ENCODE results near the gene TICAM1.

The TICAM1 gene

DNA sequence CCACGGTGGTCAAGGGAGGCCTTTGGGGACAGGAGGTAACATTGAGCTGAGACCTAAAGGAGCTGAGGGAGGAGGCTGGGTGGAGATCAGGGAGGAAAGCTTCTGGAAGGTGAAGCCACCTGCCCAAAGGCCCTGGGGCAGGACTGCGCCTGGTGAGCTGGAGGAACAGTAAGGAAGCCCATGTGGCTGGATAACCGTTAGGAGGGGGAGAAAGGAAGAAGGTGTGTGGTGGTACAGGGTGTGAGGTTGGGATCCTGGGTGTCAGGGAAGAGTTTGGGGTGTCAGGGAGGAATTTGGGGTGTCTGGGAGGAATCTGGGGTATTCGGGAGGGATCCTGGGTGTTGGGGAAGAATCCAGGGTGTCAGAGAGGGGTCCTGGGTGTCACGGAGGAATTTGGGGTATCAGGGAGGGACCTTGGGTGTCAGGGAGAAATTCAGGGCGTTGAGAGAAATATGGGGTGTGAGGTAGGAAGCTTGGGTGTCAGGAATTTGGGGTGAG, 695 bp downstream of the TICAM1 start:
- Histone ChIP-seq H3K4ac (ENCODE audit: low read depth, low read length) (no peak overlapping the region), H2BK120ac (ENCODE audit: insufficient read depth, low read length, poor library complexity) (no peak overlapping the region), H3K36me3 (ENCODE audit: control insufficient read depth in 1 of 2, insufficient read depth in 2 of 2, low read length in 2 of 2) (no peaks in the 10 kb centered on the region), H3K4me2 (ENCODE audit: low read length) (peak overlapping the region; percentile 61), H3K9me3 (ENCODE audit: insufficient read depth, low read depth, low read length) (peaks cover 3% of the 10 kb centered on the region), H4K8ac (ENCODE audit: low read depth, low read length) (peak overlapping the region; percentile 90), H3K4me1 (ENCODE audit: control insufficient read depth in 1 of 2, insufficient read depth in 2 of 2, low read length in 2 of 2) (peaks cover 0 to 6% of the 10 kb centered on the region in 2 experiments), H3K27me3 (ENCODE audit: insufficient read depth, low read length) (no peaks in the 10 kb centered on the region), H4K91ac (ENCODE audit: low read depth, low read length) (peak overlapping the region; percentile 33), H4K12ac (ENCODE audit: low read depth, low read length) (peak overlapping the region; percentile 46), H3K79me2 (ENCODE audit: control insufficient read depth, insufficient read depth, low read length, poor library complexity) (peaks cover 2% of the 10 kb centered on the region), H2BK12ac (ENCODE audit: low read length) (no peak overlapping the region), H3K9ac (ENCODE audit: low read length) (no peak overlapping the region), H3K18ac (ENCODE audit: low read length) (peak overlapping the region; percentile 11), H2AFZ (ENCODE audit: insufficient read depth, low read length, poor library complexity) (no peak overlapping the region), H3K4me3 (ENCODE audit: low read depth, low read length) (peak overlapping the region; percentile 75), H3K27ac (ENCODE audit: low read depth, low read length) (no peak overlapping the region), H3K14ac (ENCODE audit: low read length) (no peak overlapping the region), H3K79me1 (ENCODE audit: low read length) (peaks cover 5% of the 10 kb centered on the region), H2AK5ac (ENCODE audit: low read length) (no peak overlapping the region), H3K23ac (ENCODE audit: low read length) (no peak overlapping the region), H2BK5ac (ENCODE audit: low read depth, low read length, poor library complexity) (no peak overlapping the region)
- WGBS (ENCODE audit: extremely low coverage, insufficient coverage, insufficient read length): 100% methylated on average over 1 of the region's 6 CpGs
- peak in 1 of 2 donors; percentile 47 for DNase-seq

DNA sequence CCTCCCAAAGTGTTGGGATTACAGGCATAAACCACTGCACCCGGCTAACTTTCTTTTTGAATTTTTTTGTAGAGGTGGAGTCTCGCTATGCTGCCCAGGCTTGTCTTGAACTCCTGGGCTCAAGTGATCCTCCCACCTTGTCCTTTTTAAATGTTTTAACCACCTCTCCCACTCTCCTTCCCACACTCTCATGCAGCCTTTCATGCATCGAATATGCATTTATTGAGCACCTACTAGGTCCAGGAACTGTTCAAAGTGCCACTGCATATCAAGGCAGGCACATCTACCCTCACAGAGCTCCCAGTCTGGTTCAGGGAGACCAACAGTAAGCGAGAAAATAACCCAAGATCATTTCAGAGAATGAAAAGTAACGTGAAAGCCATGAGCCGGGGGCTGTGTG, 1.2 kb downstream of the TICAM1 start:
- H3K27ac ChIP-seq (ENCODE audit: low read depth, low read length): no peak overlapping the region
- no peak overlapping the region for H3K4ac ChIP-seq (ENCODE audit: low read depth, low read length)
- no peak overlapping the region for H3K23ac ChIP-seq (ENCODE audit: low read length)
- H3K27me3 ChIP-seq (ENCODE audit: insufficient read depth, low read length): no peaks in the 10 kb centered on the region
- H4K8ac ChIP-seq (ENCODE audit: low read depth, low read length): no peak overlapping the region
- H3K9me3 ChIP-seq (ENCODE audit: insufficient read depth, low read depth, low read length): peaks cover 3% of the 10 kb centered on the region
- H3K4me2 ChIP-seq (ENCODE audit: low read length): no peak overlapping the region
- no peak overlapping the region for H3K18ac ChIP-seq (ENCODE audit: low read length)
- no peak overlapping the region for H3K4me3 ChIP-seq (ENCODE audit: low read depth, low read length)
- no peak overlapping the region for H2AFZ ChIP-seq (ENCODE audit: insufficient read depth, low read length, poor library complexity)
- H2BK5ac ChIP-seq (ENCODE audit: low read depth, low read length, poor library complexity): no peak overlapping the region
- no peak overlapping the region for H4K91ac ChIP-seq (ENCODE audit: low read depth, low read length)
- H3K79me1 ChIP-seq (ENCODE audit: low read length): peaks cover 5% of the 10 kb centered on the region
- no CpG with 5 or more reads among the region's 6 CpGs for WGBS (ENCODE audit: extremely low coverage, insufficient coverage, insufficient read length)
- H4K12ac ChIP-seq (ENCODE audit: low read depth, low read length): peak overlapping the region; percentile 46
- H2BK12ac ChIP-seq (ENCODE audit: low read length): no peak overlapping the region
- no peaks in the 10 kb centered on the region for H3K36me3 ChIP-seq (ENCODE audit: control insufficient read depth in 1 of 2, insufficient read depth in 2 of 2, low read length in 2 of 2)
- H3K9ac ChIP-seq (ENCODE audit: low read length): no peak overlapping the region
- no peak overlapping the region for H2AK5ac ChIP-seq (ENCODE audit: low read length)
- peaks cover 2% of the 10 kb centered on the region for H3K79me2 ChIP-seq (ENCODE audit: control insufficient read depth, insufficient read depth, low read length, poor library complexity)
- peaks cover 0 to 6% of the 10 kb centered on the region in 2 experiments for H3K4me1 ChIP-seq (ENCODE audit: control insufficient read depth in 1 of 2, insufficient read depth in 2 of 2, low read length in 2 of 2)
- H2BK120ac ChIP-seq (ENCODE audit: insufficient read depth, low read length, poor library complexity): no peak overlapping the region
- DNase-seq: no peak
- H3K14ac ChIP-seq (ENCODE audit: low read length): no peak overlapping the region

DNA sequence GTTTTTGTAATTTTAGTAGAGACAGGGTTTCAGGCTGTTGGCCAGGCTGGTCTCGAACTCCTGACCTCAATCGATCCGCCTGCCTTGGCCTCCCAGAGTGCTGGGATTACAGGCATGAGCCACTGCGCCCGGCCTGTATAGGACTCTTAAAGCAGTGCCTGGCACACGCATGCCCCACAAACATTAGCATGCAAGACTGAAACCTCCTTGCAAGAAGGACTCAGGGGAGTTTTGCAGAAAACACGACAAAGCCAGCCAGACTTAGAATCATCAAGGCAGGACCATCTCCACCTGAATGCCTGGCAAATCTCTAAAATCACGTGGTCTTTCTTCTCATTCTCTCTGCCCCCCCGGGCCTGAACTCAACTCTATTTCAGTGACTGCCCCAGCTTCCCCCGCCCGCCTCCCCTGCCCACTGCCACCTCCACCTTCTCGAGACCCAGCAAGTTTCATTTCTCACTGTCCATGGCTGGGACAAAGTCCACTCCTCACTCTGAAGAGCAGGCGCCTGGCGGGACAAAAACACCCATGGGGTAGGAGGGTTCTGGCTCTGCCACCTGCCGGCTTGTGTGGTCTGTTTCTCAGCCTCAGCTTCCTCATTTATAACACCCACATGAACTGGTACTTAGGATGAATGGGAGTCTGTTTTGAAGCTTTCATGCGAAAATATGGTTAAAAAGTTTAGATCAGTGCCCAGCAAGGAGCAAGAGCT, 2.4 kb downstream of the TICAM1 start:
- Histone ChIP-seq H3K79me1 (ENCODE audit: low read length) (peaks cover 5% of the 10 kb centered on the region), H2BK120ac (ENCODE audit: insufficient read depth, low read length, poor library complexity) (no peak overlapping the region), H3K79me2 (ENCODE audit: control insufficient read depth, insufficient read depth, low read length, poor library complexity) (peaks cover 2% of the 10 kb centered on the region), H4K91ac (ENCODE audit: low read depth, low read length) (no peak overlapping the region), H3K27me3 (ENCODE audit: insufficient read depth, low read length) (no peaks in the 10 kb centered on the region), H3K27ac (ENCODE audit: low read depth, low read length) (no peak overlapping the region), H3K4me1 (ENCODE audit: control insufficient read depth in 1 of 2, insufficient read depth in 2 of 2, low read length in 2 of 2) (peaks cover 0 to 6% of the 10 kb centered on the region in 2 experiments), H2BK5ac (ENCODE audit: low read depth, low read length, poor library complexity) (no peak overlapping the region), H3K4ac (ENCODE audit: low read depth, low read length) (no peak overlapping the region), H3K4me2 (ENCODE audit: low read length) (no peak overlapping the region), H3K9ac (ENCODE audit: low read length) (no peak overlapping the region), H3K23ac (ENCODE audit: low read length) (no peak overlapping the region), H2AFZ (ENCODE audit: insufficient read depth, low read length, poor library complexity) (no peak overlapping the region), H4K12ac (ENCODE audit: low read depth, low read length) (no peak overlapping the region), H2AK5ac (ENCODE audit: low read length) (no peak overlapping the region), H3K4me3 (ENCODE audit: low read depth, low read length) (no peak overlapping the region), H2BK12ac (ENCODE audit: low read length) (no peak overlapping the region), H4K8ac (ENCODE audit: low read depth, low read length) (no peak overlapping the region), H3K9me3 (ENCODE audit: insufficient read depth, low read depth, low read length) (peaks cover 3% of the 10 kb centered on the region), H3K36me3 (ENCODE audit: control insufficient read depth in 1 of 2, insufficient read depth in 2 of 2, low read length in 2 of 2) (no peaks in the 10 kb centered on the region), H3K18ac (ENCODE audit: low read length) (no peak overlapping the region), H3K14ac (ENCODE audit: low read length) (no peak overlapping the region)
- DNase-seq: no peak
- no CpG with 5 or more reads among the region's 16 CpGs for WGBS (ENCODE audit: extremely low coverage, insufficient coverage, insufficient read length)

GRCh38 chr19:4823577-4823976, 7.9 kb downstream of the TICAM1 start:
- Histone ChIP-seq H3K4me1 (ENCODE audit: control insufficient read depth in 1 of 2, insufficient read depth in 2 of 2, low read length in 2 of 2) (no peaks in the 10 kb centered on the region), H2BK120ac (ENCODE audit: insufficient read depth, low read length, poor library complexity) (no peak overlapping the region), H3K79me2 (ENCODE audit: control insufficient read depth, insufficient read depth, low read length, poor library complexity) (no peaks in the 10 kb centered on the region), H3K27me3 (ENCODE audit: insufficient read depth, low read length) (no peaks in the 10 kb centered on the region), H3K79me1 (ENCODE audit: low read length) (no peaks in the 10 kb centered on the region), H3K36me3 (ENCODE audit: control insufficient read depth in 1 of 2, insufficient read depth in 2 of 2, low read length in 2 of 2) (no peaks in the 10 kb centered on the region), H4K8ac (ENCODE audit: low read depth, low read length) (no peak overlapping the region), H2AFZ (ENCODE audit: insufficient read depth, low read length, poor library complexity) (no peak overlapping the region), H3K27ac (ENCODE audit: low read depth, low read length) (no peak overlapping the region), H3K4me3 (ENCODE audit: low read depth, low read length) (no peak overlapping the region), H3K4me2 (ENCODE audit: low read length) (no peak overlapping the region), H3K9ac (ENCODE audit: low read length) (no peak overlapping the region), H3K18ac (ENCODE audit: low read length) (no peak overlapping the region), H2BK5ac (ENCODE audit: low read depth, low read length, poor library complexity) (no peak overlapping the region), H4K12ac (ENCODE audit: low read depth, low read length) (no peak overlapping the region), H3K9me3 (ENCODE audit: insufficient read depth, low read depth, low read length) (no peaks in the 10 kb centered on the region), H2BK12ac (ENCODE audit: low read length) (no peak overlapping the region), H3K14ac (ENCODE audit: low read length) (no peak overlapping the region), H3K23ac (ENCODE audit: low read length) (no peak overlapping the region), H3K4ac (ENCODE audit: low read depth, low read length) (no peak overlapping the region), H2AK5ac (ENCODE audit: low read length) (no peak overlapping the region), H4K91ac (ENCODE audit: low read depth, low read length) (no peak overlapping the region)
- DNase-seq: no peak
- WGBS (ENCODE audit: extremely low coverage, insufficient coverage, insufficient read length): no CpG with 5 or more reads among the region's 6 CpGs
